ENCODE data around the gene LBHD2.

DNA sequence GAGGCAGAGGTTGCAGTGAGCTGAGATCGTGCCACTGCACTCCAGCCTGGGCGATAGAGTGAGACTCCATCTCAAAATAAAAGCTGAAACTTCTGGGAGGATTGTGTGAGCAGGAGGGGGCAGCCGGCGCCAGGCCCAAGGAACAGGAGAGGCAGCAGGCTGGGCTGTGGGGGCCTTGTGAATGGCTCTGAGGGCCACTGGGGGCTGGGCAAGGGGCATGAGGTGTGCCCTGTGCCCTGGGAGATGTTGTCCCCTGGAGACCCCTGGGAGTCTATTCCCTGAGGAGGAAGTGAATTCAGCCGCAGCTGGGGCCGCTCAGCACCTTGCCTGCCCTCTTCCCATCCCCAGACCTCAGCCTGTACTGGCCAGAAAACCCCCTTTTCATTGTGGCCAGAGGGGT is 4.9 kb downstream of the LBHD2 start:
- TF ChIP-seq SIN3A (IDR thresholded peaks at IDR 0.05; ENCODE audit: low read depth) (no peak), ZNF274 (IDR thresholded peaks at IDR 0.05; ENCODE audit: low read depth, low read length) (no peak), RAD21 (IDR thresholded peaks at IDR 0.05; ENCODE audit: low read depth) (no peak), POLR2A (IDR thresholded peaks at IDR 0.05; ENCODE audit: borderline replicate concordance, extremely low read depth, insufficient read depth, insufficient read length) (no peak), TCF7L2 (IDR thresholded peaks at IDR 0.05; ENCODE audit: borderline replicate concordance, extremely low read depth, insufficient read depth, insufficient read length) (no peak), ZFX (IDR thresholded peaks at IDR 0.05) (no peak), JUND (IDR thresholded peaks at IDR 0.05) (no peak), EZH2phosphoT487 (IDR thresholded peaks at IDR 0.05; ENCODE audit: borderline replicate concordance) (no peak), CEBPB (IDR thresholded peaks at IDR 0.05; ENCODE audit: low read depth) (no peak), EZH2 (IDR thresholded peaks at IDR 0.05) (no peak)
- TF ChIP-seq, protein P1, sequence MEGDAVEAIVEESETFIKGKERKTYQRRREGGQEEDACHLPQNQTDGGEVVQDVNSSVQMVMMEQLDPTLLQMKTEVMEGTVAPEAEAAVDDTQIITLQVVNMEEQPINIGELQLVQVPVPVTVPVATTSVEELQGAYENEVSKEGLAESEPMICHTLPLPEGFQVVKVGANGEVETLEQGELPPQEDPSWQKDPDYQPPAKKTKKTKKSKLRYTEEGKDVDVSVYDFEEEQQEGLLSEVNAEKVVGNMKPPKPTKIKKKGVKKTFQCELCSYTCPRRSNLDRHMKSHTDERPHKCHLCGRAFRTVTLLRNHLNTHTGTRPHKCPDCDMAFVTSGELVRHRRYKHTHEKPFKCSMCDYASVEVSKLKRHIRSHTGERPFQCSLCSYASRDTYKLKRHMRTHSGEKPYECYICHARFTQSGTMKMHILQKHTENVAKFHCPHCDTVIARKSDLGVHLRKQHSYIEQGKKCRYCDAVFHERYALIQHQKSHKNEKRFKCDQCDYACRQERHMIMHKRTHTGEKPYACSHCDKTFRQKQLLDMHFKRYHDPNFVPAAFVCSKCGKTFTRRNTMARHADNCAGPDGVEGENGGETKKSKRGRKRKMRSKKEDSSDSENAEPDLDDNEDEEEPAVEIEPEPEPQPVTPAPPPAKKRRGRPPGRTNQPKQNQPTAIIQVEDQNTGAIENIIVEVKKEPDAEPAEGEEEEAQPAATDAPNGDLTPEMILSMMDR (IDR thresholded peaks at IDR 0.05 in 2 of 3, conservative IDR thresholded peaks at IDR 0.05 in 1 of 3; ENCODE audit: borderline replicate concordance in 1 of 3, insufficient read depth in 1 of 3, low read depth in 2 of 3, low read length in 2 of 3) = no peak
- TF ChIP-seq, protein P2, sequence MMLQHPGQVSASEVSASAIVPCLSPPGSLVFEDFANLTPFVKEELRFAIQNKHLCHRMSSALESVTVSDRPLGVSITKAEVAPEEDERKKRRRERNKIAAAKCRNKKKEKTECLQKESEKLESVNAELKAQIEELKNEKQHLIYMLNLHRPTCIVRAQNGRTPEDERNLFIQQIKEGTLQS (IDR thresholded peaks at IDR 0.05) = no peak
- TF ChIP-seq, protein P3, sequence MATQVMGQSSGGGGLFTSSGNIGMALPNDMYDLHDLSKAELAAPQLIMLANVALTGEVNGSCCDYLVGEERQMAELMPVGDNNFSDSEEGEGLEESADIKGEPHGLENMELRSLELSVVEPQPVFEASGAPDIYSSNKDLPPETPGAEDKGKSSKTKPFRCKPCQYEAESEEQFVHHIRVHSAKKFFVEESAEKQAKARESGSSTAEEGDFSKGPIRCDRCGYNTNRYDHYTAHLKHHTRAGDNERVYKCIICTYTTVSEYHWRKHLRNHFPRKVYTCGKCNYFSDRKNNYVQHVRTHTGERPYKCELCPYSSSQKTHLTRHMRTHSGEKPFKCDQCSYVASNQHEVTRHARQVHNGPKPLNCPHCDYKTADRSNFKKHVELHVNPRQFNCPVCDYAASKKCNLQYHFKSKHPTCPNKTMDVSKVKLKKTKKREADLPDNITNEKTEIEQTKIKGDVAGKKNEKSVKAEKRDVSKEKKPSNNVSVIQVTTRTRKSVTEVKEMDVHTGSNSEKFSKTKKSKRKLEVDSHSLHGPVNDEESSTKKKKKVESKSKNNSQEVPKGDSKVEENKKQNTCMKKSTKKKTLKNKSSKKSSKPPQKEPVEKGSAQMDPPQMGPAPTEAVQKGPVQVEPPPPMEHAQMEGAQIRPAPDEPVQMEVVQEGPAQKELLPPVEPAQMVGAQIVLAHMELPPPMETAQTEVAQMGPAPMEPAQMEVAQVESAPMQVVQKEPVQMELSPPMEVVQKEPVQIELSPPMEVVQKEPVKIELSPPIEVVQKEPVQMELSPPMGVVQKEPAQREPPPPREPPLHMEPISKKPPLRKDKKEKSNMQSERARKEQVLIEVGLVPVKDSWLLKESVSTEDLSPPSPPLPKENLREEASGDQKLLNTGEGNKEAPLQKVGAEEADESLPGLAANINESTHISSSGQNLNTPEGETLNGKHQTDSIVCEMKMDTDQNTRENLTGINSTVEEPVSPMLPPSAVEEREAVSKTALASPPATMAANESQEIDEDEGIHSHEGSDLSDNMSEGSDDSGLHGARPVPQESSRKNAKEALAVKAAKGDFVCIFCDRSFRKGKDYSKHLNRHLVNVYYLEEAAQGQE (IDR thresholded peaks at IDR 0.05; ENCODE audit: low read depth) = no peak
